Trophoblast cell (in vitro differentiated cells and primary cell): Measurements from ENCODE around the gene GAK.

Experiments
- DNase-seq, 2 donors: peaks; one replicate each; pipeline ENCODE4 v3.0.0-alpha.2; 2016
- H2AFZ ChIP-seq: 2 replicates; pipeline ENCODE4 v1.6.1; 2013; ENCODE audit warnings: low read length, moderate library complexity, mild to moderate bottlenecking; ENCODE audit not compliant: insufficient read depth, poor library complexity
- H2AK5ac ChIP-seq: 2 replicates; pipeline ENCODE4 v1.6.1; 2013; ENCODE audit warnings: mild to moderate bottlenecking, low read length
- H2BK120ac ChIP-seq: 2 replicates; pipeline ENCODE4 v1.6.1; 2013; ENCODE audit warnings: low read length, mild to moderate bottlenecking, moderate library complexity; ENCODE audit not compliant: insufficient read depth, poor library complexity
- H2BK12ac ChIP-seq: 2 replicates; pipeline ENCODE4 v1.6.1; 2013; ENCODE audit warnings: mild to moderate bottlenecking, low read length, moderate library complexity
- H2BK5ac ChIP-seq: 2 replicates; pipeline ENCODE4 v1.6.1; 2013; ENCODE audit warnings: low read length, low read depth, moderate library complexity, mild to moderate bottlenecking; ENCODE audit not compliant: poor library complexity
- H3K14ac ChIP-seq: 2 replicates; pipeline ENCODE4 v1.6.1; 2013; ENCODE audit warnings: mild to moderate bottlenecking, low read length
- H3K18ac ChIP-seq: 2 replicates; pipeline ENCODE4 v1.6.1; 2013; ENCODE audit warnings: mild to moderate bottlenecking, low read length
- H3K23ac ChIP-seq: 2 replicates; pipeline ENCODE4 v1.6.1; 2013; ENCODE audit warnings: low read length
- H3K27ac ChIP-seq: 2 replicates; pipeline ENCODE4 v1.5.1; 2013; ENCODE audit warnings: low read depth, mild to moderate bottlenecking, inconsistent platforms, low read length, moderate library complexity
- H3K27me3 ChIP-seq: 2 replicates; pipeline ENCODE4 v1.6.1; 2013; ENCODE audit warnings: inconsistent platforms, mild to moderate bottlenecking, low read length, moderate library complexity; ENCODE audit not compliant: insufficient read depth
- H3K36me3 ChIP-seq, 2 experiments: 1 replicate in 1 of 2; 2 replicates in 1 of 2; pipeline ENCODE4 v1.6.1; 2013; ENCODE audit warnings: low read length in 2 of 2, mild to moderate bottlenecking in 2 of 2, moderate library complexity in 1 of 2; ENCODE audit not compliant: insufficient read depth in 2 of 2, control insufficient read depth in 1 of 2
- H3K4ac ChIP-seq: 2 replicates; pipeline ENCODE4 v1.6.1; 2013; ENCODE audit warnings: low read depth, mild to moderate bottlenecking, low read length, moderate library complexity
- H3K4me1 ChIP-seq, 2 experiments: 1 replicate in 1 of 2; 2 replicates in 1 of 2; pipeline ENCODE4 v1.6.1; 2013; ENCODE audit warnings: low read length in 2 of 2, mild to moderate bottlenecking in 2 of 2, moderate library complexity in 1 of 2; ENCODE audit not compliant: insufficient read depth in 2 of 2, control insufficient read depth in 1 of 2
- H3K4me2 ChIP-seq: 2 replicates; pipeline ENCODE4 v1.6.1; 2013; ENCODE audit warnings: inconsistent platforms, mild to moderate bottlenecking, low read length, moderate library complexity
- H3K4me3 ChIP-seq: 2 replicates; pipeline ENCODE4 v1.5.1; 2013; ENCODE audit warnings: mild to moderate bottlenecking, low read depth, low read length, inconsistent platforms
- H3K79me1 ChIP-seq: one replicate; pipeline ENCODE4 v1.6.1; 2013; ENCODE audit warnings: low read length
- H3K79me2 ChIP-seq: 2 replicates; pipeline ENCODE4 v1.6.1; 2013; ENCODE audit warnings: low read length, mild to moderate bottlenecking; ENCODE audit not compliant: control insufficient read depth, insufficient read depth, poor library complexity
- H3K9ac ChIP-seq: 2 replicates; pipeline ENCODE4 v1.6.1; 2013; ENCODE audit warnings: mild to moderate bottlenecking, low read length
- H3K9me3 ChIP-seq: 2 replicates; pipeline ENCODE4 v1.6.1; 2013; ENCODE audit warnings: low read depth, mild to moderate bottlenecking, control low read depth, inconsistent platforms, low read length; ENCODE audit not compliant: insufficient read depth
- H4K12ac ChIP-seq: 2 replicates; pipeline ENCODE4 v1.6.1; 2013; ENCODE audit warnings: low read depth, mild to moderate bottlenecking, low read length, moderate library complexity
- H4K8ac ChIP-seq: 2 replicates; pipeline ENCODE4 v1.6.1; 2013; ENCODE audit warnings: low read depth, mild to moderate bottlenecking, low read length, moderate library complexity
- H4K91ac ChIP-seq: one replicate; pipeline ENCODE4 v1.6.1; 2013; ENCODE audit warnings: low read depth, mild to moderate bottlenecking, low read length, moderate library complexity
- WGBS: extraction: QIAGEN DNeasy Blood & Tissue Kit; methylation state at CpG from one replicate; pipeline ENCODE4 v1.1.7; 2013; ENCODE audit warnings: missing lambda C conversion rate; ENCODE audit not compliant: insufficient read length, insufficient coverage; ENCODE audit errors: extremely low coverage; 5-methylcytosine and 5-hydroxymethylcytosine counted together

GAK gene

GRCh38 chr4:973431-974397 is 41.6 kb upstream of the GAK start, which contains the start of gene DGKQ:
Gene DGKQ, minus strand, starts transcription at chr4:973569. Its CDS starts 87 bp downstream, at chr4:973482.
- H3K4me2 ChIP-seq, result peak within 1 kb of the TSS; percentile 78
- H3K9ac ChIP-seq, result peak within 1 kb of the TSS; percentile 73
- WGBS, result no CpG with 5 or more reads among the region's 123 CpGs

DNA sequence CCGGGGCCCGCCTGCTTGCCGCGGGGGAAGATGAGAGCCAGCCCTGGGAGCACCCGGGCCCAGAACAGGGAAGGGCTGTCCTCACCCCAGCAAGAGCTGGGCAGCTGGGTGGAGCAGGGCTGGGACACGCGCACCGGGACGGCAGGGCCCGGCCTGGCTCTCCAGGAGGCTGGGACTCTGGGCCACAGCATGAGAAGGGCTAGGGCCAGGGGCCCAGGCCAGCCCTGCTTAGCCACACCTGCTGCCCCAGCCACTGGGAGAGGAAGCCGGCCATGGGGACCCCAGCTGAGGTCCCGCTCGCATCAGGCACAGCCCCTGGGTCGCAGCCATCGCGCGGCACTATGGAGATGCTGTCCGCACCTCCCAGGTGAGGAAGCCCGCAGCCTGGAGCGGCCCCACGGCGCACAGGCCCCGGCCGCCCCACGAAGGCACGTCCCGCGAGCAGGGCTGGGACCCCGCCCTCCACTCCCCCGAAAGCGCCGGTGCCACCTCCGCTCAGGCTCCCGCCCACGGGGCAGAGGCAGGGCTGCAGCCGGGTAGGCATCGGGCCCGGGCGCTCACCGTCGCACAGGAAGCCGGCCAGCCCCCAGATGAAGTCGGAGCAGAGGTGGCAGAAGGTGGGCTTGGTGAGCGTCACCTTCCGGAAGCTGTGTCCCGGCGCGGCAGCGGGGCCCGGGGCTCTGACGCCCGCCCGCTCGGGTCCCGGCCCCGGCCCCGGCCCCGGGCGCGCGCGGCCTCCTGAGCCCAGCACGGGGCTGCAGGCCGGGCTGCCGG is 40.7 kb upstream of the GAK start:
- Histone ChIP-seq H2AFZ (peak overlapping the region; percentile 94), H2BK5ac (no peak overlapping the region), H3K23ac (no peak overlapping the region), H3K4ac (peak overlapping the region; percentile 20), H3K79me1 (peaks cover 4% of the 10 kb centered on the region), H3K27me3 (peaks cover 23% of the 10 kb centered on the region), H2BK120ac (no peak overlapping the region), H3K9me3 (peaks cover 23% of the 10 kb centered on the region), H3K9ac (peak overlapping the region; percentile 73), H3K36me3 (no peaks in the 10 kb centered on the region), H3K14ac (peak overlapping the region; percentile 85), H3K4me2 (peak overlapping the region; percentile 78), H3K18ac (peak overlapping the region; percentile 68), H2BK12ac (peak overlapping the region; percentile 34), H4K12ac (peak overlapping the region; percentile 67), H3K4me1 (peaks cover 9 to 10% of the 10 kb centered on the region in 2 experiments), H4K91ac (peak overlapping the region; percentile 41), H3K4me3 (peak overlapping the region; percentile 71), H3K79me2 (no peaks in the 10 kb centered on the region), H4K8ac (peak overlapping the region; percentile 80), H2AK5ac (peak overlapping the region; percentile 26), H3K27ac (no peak overlapping the region)
- no CpG with 5 or more reads among the region's 65 CpGs for WGBS
- peak in 1 of 2 donors; percentile 22 for DNase-seq

More at GRCh38 chr4:973431-974397, 41.6 kb upstream of the GAK start, which contains the start of gene DGKQ:
- peak within 1 kb of the TSS; percentile 41 for H4K91ac ChIP-seq
- DNase-seq, result peak; percentile 63 to 84
- H2BK5ac ChIP-seq, result no peak within 1 kb of the TSS
- peak within 1 kb of the TSS; percentile 80 for H4K8ac ChIP-seq
- peak within 1 kb of the TSS; percentile 85 for H3K14ac ChIP-seq
- peak within 1 kb of the TSS; percentile 67 for H4K12ac ChIP-seq
- peak within 1 kb of the TSS; percentile 20 for H3K4ac ChIP-seq
- H3K36me3 ChIP-seq, result no peaks in the 10 kb centered on the region
- H3K27me3 ChIP-seq, result peaks cover 15% of the 10 kb centered on the region
- H3K79me1 ChIP-seq, result peaks cover 4% of the 10 kb centered on the region
- H3K79me2 ChIP-seq, result no peaks in the 10 kb centered on the region
- H3K27ac ChIP-seq, result no peak within 1 kb of the TSS
- H2AK5ac ChIP-seq, result peak within 1 kb of the TSS; percentile 26
- H3K23ac ChIP-seq, result no peak within 1 kb of the TSS
- H3K18ac ChIP-seq, result peak within 1 kb of the TSS; percentile 68
- peaks cover 9 to 10% of the 10 kb centered on the region in 2 experiments for H3K4me1 ChIP-seq
- H3K4me3 ChIP-seq, result peak within 1 kb of the TSS; percentile 71
- H2BK120ac ChIP-seq, result no peak within 1 kb of the TSS
- peak within 1 kb of the TSS; percentile 34 for H2BK12ac ChIP-seq
- H3K9me3 ChIP-seq, result peaks cover 19% of the 10 kb centered on the region
- peak within 1 kb of the TSS; percentile 94 for H2AFZ ChIP-seq

GRCh38 chr4:971666-972500 is 39.8 kb upstream of the GAK start:
- Histone ChIP-seq H3K4me1 (peaks cover 9 to 13% of the 10 kb centered on the region in 2 experiments), H2BK12ac (no peak overlapping the region), H3K18ac (no peak overlapping the region), H3K79me2 (no peaks in the 10 kb centered on the region), H2BK120ac (no peak overlapping the region), H4K12ac (no peak overlapping the region), H4K91ac (no peak overlapping the region), H2AFZ (no peak overlapping the region), H3K27me3 (peaks cover 28% of the 10 kb centered on the region), H3K23ac (peak overlapping the region; percentile 1), H3K79me1 (peaks cover 4% of the 10 kb centered on the region), H3K4me2 (peak overlapping the region; percentile 78), H3K9me3 (peaks cover 23% of the 10 kb centered on the region), H4K8ac (no peak overlapping the region), H3K4me3 (no peak overlapping the region), H3K36me3 (no peaks in the 10 kb centered on the region), H2AK5ac (no peak overlapping the region), H3K4ac (no peak overlapping the region), H3K9ac (no peak overlapping the region), H3K27ac (no peak overlapping the region), H3K14ac (no peak overlapping the region), H2BK5ac (no peak overlapping the region)
- WGBS, result no CpG with 5 or more reads among the region's 24 CpGs
- DNase-seq, result no peak
